Mucosa of descending colon (tissue), 3 donors: ENCODE data around the gene TRIM75. TPM values are rescaled to one million over a fixed set of nuclear protein-coding genes. Genes with fewer than 3 reads are reported as not detected.
A peak's percentile ranks its signal among the peaks of the same experiment; 100 is the strongest.

Experiments
- ATAC-seq: fragments of 200-7000 bp; cut with Tn5 transposase; one replicate; pipeline ENCODE4 v1.9.1; 2020; ENCODE audit warnings: mild to moderate bottlenecking, moderate library complexity
- DNase-seq, 3 donors: peaks; one replicate each; pipeline ENCODE4 v3.0.0-alpha.2; 2020
- H3K36me3 ChIP-seq: fragments of 200-600 bp; one replicate; pipeline ENCODE4 v1.8.0; 2021; ENCODE audit warnings: low read depth, mild to moderate bottlenecking
- H3K4me1 ChIP-seq: fragments of 200-600 bp; one replicate; pipeline ENCODE4 v1.8.0; 2021; ENCODE audit warnings: low read depth, mild to moderate bottlenecking
- H3K4me3 ChIP-seq: fragments of 200-600 bp; one replicate; pipeline ENCODE4 v1.8.0; 2021; ENCODE audit warnings: mild to moderate bottlenecking
- H3K9me3 ChIP-seq: fragments of 200-600 bp; one replicate; pipeline ENCODE4 v1.8.0; 2021; ENCODE audit warnings: mild to moderate bottlenecking
- intact Hi-C, 2 donors: fragments of 100-400 bp; cut with DNase I in 1 of 2; cut with micrococcal nuclease in 1 of 2; formaldehyde crosslinking; loops; one replicate each; pipeline versions ENCODE4 v1.11.0 to v1.11.1; 2022; cut with DNase I, micrococcal nuclease
- total RNA-seq, 3 donors: library from RNA; stranded (reverse); fragmentation: NEBNext Ultra II Directional in 2 of 3; extraction: Animal tissue kit (Norgen Biotek cat#: 25700) in 2 of 3; gene quantifications; one replicate each; pipeline versions ENCODE4 v1.2.1 to v1.2.4, GENCODE V29; 2021 to 2023
- TF ChIP-seq, protein P1 (sequence below): fragments of 200-600 bp; IDR thresholded peaks from one replicate; pipeline ENCODE4 v1.8.0; 2022; ENCODE audit warnings: antibody characterized with exemption, mild to moderate bottlenecking
- donor health status: DM: no; HTN: no; CAD: no; lungs with moderate emphysema.
- donor health status: DM: no; HTN: no; CAD: no.
- donor health status: DM: no; HTN: yes; CAD: no.

Gene TRIM75
- total RNA-seq, 3 donors from 2014 or later: not detected

DNA sequence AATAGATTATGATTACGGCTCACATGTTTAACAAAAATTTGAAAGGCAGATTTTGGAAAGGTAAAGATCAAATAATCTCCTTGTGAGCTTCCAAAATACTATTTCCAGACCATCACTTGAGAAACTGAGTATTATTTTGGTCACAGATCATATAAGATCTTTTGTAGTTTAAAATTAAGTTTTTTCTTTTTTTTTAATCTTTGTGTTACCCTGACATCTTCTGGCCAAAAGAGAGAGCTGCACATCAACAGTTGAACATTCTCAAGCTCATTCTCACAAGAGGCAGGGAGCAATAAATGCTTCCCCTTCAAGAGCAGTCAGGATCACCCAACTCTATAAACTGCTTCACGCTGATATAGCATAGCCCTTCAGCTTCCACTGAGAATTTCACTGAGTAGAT, 43.1 kb downstream of the TRIM75 start:
- no peaks in the 10 kb centered on the region for H3K4me1 ChIP-seq
- TF ChIP-seq, protein P1, sequence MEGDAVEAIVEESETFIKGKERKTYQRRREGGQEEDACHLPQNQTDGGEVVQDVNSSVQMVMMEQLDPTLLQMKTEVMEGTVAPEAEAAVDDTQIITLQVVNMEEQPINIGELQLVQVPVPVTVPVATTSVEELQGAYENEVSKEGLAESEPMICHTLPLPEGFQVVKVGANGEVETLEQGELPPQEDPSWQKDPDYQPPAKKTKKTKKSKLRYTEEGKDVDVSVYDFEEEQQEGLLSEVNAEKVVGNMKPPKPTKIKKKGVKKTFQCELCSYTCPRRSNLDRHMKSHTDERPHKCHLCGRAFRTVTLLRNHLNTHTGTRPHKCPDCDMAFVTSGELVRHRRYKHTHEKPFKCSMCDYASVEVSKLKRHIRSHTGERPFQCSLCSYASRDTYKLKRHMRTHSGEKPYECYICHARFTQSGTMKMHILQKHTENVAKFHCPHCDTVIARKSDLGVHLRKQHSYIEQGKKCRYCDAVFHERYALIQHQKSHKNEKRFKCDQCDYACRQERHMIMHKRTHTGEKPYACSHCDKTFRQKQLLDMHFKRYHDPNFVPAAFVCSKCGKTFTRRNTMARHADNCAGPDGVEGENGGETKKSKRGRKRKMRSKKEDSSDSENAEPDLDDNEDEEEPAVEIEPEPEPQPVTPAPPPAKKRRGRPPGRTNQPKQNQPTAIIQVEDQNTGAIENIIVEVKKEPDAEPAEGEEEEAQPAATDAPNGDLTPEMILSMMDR: no peak
- H3K4me3 ChIP-seq: no peak overlapping the region
- ATAC-seq (peak; percentile 38), DNase-seq (no peak)
- no peaks in the 10 kb centered on the region for H3K36me3 ChIP-seq
- intact Hi-C loops: no loop called here
- H3K9me3 ChIP-seq: no peaks in the 10 kb centered on the region

DNA sequence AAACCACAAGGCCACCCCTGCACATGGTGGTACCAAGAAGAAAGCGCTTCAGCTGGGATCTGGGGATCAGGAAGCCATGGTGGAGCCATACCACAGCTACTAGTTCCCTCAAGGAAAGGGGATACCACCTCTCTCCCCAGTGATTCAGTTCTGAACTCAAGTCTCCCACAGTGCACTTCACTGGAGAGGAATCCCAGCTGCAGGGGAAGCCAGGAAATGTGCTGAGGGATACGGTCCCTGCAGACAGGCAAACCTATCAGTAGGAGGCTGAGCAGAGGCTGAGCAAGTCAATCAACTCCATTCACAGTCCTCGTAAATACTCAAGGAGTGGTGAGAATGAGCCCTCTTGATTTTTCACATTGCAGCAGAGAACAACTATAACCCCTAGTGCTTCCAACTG, 48.0 kb downstream of the TRIM75 start:
- intact Hi-C loops: no loop called here
- Histone ChIP-seq H3K36me3 (no peaks in the 10 kb centered on the region), H3K9me3 (no peaks in the 10 kb centered on the region), H3K4me1 (no peaks in the 10 kb centered on the region), H3K4me3 (no peak overlapping the region)
- TF ChIP-seq, protein P1: no peak
- ATAC-seq: no peak
- no peak for DNase-seq

DNA sequence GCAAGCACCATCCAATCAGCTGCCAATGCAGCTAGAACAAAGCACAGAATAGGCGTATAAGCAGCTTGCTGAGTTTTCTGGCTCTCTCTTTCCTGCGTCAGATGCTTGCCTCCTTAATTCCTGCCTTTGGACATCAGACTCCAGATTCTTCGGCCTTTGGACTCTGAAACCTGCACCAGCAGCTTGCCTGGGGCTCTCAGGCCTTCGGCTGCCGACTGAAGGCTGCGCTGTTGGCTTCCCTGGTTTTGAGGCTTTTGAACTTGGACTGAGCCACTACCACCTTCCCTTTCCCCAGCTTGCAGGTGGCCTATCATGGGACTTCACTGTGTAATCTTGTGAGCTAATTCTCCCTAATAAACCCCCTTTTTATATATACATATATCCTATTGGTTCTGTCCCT, 52.9 kb downstream of the TRIM75 start:
- no peaks in the 10 kb centered on the region for H3K9me3 ChIP-seq
- H3K4me3 ChIP-seq: no peak overlapping the region
- TF ChIP-seq, protein P1: no peak
- H3K4me1 ChIP-seq: no peaks in the 10 kb centered on the region
- ATAC-seq: no peak
- intact Hi-C loops: no loop called here
- DNase-seq: no peak
- H3K36me3 ChIP-seq: no peaks in the 10 kb centered on the region

Other genes with a start within 250 kb of the TRIM75 start
- gene APELA, start 176.7 kb upstream of the TRIM75 start, total RNA-seq: not detected
- gene TRIM61, start 76.2 kb upstream of the TRIM75 start, total RNA-seq: under 1 TPM in 1 of 3 donors, not detected in 2; 0.73 TPM
- gene TRIM60, start 21.9 kb upstream of the TRIM75 start, total RNA-seq: not detected
- 10 to 100 TPM; 16.3 to 24.0 (median 18.7) TPM for gene TMEM192, start 59.0 kb downstream of the TRIM75 start, total RNA-seq
- 10 to 100 TPM; 12.9 to 19.1 (median 16.4) TPM for gene KLHL2, start 153.7 kb downstream of the TRIM75 start, total RNA-seq